ENCODE measurements around the gene CTXN3. TPM values are rescaled to one million over a fixed set of nuclear protein-coding genes. Genes with fewer than 3 reads are reported as not detected.

Gene CTXN3
- total RNA-seq, result not detected in 2 replicates

DNA sequence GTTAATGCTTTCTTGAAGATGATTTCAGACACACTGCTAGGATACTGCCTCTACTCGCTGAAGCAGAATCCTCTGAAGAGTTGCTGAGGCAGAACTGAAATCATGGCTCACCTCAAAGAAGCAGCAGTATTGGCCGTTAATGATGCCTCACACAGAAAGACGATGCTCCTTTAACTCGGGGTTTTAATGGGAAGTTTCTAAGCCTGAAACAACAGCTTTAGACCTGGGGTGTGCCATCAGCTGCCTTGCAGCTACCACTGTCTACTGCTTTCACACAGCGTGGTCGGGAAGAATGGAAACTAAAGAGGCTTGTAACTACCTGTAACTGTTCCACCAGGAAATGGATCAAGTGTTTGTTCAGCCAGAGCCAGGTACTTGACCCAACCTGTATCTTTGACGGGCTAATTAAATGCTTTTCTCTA is at the start of gene CTXN3:
Gene CTXN3 (plus strand): TSS at position 65 of the 422 bp plus-strand sequence. CDS start 8,440 bp downstream, outside the sequence.
- no peak for DNase-seq (ENCODE audit: low read depth in 2 of 2)

DNA sequence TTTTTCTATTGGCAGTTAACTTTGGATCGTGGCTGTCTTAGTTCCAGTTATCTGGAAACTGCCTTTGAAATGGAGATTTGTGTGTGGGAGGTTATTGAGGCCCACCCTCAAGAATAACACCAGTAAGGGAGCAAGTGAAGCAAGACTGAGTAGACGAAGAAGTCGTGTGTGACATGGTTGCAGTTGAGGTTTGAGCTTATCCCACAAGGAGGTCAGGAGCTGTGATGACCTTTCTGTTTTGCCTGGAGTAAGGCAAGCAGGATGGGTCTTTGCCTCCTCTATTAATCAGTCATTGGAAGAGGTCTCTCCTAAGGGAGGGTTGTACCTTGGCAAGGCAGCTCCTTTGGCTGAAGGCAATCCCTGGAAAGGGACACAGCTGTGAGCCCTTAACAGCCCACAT is 49.6 kb upstream of the CTXN3 start:
- DNase-seq (ENCODE audit: low read depth in 2 of 2), result no peak

DNA sequence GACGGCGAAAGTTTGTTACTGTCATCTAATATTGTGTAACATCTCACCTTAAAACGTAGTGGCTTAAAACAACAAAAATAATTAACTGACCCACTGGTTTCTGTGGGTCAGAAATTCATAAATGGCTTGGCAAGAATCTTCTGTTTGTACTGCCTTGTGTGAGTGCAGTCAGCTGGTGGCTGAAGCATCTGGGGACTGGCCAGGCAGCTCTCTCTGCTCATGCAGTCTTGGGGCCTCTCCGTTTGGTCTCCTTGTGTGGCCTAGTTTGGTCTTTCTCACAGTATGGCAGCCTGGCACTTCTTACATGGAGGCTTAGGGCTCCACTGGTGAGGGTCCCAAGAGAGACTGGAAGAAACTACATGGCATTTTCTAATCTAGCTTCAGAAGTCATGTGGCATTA is 49.0 kb upstream of the CTXN3 start:
- DNase-seq (ENCODE audit: low read depth in 2 of 2), result no peak

DNA sequence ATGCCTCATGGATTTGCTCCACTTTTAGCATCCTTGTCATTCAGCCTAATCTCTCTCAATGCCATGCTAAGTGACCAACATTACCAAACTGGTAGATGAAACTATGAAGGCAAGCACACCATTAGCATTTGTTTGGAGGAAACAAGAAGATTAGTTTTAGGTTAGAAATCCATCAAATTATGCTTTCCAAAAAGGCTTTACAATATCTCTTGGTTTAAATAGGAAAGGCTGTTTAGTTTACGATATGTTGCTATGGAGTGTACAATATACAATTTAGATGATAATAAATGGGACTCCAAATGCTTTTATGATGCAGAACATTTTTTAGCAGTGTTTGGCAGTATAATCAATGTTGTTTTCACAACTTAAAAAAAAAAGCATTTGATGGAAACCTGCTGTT is 47.8 kb upstream of the CTXN3 start:
- DNase-seq (ENCODE audit: low read depth in 2 of 2), result no peak

DNA sequence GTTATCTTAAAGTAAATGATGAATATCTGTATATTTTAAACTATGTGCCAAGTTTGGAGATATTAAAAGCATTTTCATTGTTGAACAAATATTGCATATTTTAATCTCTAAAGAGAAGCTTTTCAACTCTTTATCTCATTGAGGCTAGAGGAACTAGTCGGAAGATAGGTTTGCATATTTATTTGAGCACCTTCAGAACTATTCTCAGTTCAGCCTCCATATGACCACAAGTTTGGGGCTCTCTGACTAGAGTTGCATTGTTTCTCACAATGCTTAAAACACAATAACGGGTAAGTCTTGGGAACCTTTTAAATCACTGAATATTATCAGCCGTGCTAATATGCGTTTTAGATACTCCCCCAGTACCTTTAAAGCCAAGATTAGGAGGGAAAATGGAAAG is 47.3 kb upstream of the CTXN3 start:
- DNase-seq (ENCODE audit: low read depth in 2 of 2), result no peak

DNA sequence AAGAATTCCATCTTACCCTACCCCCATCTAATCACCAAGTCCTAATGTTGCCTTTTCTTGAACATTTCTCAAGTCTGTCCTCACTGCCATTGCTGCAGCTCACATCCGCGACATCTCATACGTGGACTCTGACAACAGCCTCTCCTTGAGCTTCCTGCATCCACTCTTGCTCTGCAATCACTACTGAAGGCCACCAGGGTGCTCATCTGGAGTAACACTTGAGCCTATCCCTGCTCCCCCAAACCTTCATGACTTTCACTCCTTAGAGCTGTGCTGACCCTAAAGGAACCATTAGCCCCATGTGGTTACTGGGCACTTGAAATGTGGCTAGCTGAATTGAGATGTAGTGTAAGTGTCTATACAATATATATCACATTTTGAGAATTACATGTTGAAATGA is 46.4 kb upstream of the CTXN3 start:
- DNase-seq (ENCODE audit: low read depth in 2 of 2), result no peak

DNA sequence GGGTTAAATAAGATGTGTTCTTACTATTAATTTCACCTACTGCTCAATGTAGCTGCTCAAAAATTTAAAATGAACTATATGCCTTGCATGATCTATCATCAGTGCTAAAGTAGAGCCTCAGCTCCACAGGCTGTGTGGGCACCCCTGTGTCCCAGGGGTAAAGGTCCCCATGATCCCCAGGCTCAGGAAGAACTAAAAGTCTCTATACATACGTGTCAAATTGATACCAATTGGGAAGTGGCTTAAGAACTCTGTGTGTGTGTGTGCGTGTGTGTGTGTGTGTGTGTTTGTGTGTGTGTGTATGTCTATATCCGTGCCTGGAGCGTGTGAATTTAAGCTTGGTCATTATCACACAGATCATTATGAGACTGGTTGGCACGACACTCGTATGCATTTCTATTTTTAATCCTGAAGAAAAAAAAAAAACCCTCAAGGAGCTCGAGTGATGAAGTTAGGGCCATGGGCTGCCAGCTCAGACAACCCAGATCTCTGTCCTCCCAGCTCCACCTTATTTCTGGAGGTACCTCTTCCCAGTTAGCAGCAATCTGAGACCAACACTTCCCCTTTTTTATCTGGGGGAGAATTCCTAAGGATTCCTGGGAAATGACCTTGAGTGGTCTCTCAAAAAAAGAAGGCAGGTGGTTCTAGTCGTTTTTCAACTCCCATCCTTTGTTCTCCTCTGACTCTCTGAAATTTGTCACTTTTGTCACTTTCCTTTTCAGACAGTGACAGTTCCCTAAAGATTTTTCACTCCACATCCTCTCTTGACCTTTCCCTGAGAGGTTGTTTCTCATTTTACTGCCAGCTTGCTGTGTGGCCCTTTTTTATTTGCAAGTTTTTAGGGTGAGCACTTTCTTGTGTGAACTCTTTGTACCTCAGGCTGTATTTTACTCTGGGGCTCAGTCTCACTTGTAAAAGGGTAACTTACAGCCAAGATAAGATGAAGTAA is 45.7 kb upstream of the CTXN3 start:
- DNase-seq (ENCODE audit: low read depth in 2 of 2), result no peak

DNA sequence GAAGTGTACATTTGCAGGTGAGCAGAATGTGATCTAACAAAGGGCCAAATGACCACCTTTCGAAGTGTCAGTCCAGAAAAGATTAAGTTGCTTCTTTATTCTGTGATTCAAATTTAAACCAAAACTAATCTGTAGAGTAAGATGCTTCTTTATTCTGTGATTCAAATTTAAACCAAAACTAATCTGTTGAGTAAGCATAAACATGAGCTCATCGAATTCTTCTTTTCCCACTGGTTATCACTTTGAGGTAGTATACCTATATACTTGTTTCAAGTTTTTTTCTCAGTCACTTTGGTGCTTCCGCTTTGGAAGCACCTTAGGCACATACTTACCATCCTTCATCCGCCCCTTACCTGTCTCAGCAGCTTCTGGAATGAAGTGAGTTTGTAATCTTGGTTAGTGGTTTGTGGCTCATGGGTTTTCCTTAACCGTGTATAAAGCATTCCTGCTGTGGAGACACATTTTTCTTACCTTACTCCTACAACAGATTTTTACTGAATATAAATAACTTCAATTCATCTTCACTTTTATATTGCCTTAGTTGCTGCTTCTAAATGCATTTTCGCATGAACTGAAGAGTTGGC is 40.7 kb upstream of the CTXN3 start:
- no peak for DNase-seq (ENCODE audit: low read depth in 2 of 2)

DNA sequence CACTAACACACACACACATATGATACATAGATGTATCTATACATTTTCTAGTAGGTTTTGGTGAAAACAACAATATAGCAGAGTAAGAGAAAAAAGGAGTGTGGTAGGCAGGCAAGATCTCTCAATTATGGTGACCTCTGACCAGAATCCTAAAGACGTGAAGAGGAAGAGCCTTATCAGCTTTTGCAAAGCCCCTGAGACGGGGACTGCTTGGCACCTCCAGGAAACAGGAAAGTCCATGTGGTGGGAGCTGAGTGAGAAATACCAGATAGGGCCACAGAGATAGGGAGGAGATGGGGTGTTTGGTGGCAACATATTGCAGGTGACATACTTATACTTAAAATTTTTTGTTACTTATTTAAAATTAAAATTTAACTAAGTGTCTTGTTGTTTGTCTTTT is 39.9 kb upstream of the CTXN3 start:
- no peak for DNase-seq (ENCODE audit: low read depth in 2 of 2)

DNA sequence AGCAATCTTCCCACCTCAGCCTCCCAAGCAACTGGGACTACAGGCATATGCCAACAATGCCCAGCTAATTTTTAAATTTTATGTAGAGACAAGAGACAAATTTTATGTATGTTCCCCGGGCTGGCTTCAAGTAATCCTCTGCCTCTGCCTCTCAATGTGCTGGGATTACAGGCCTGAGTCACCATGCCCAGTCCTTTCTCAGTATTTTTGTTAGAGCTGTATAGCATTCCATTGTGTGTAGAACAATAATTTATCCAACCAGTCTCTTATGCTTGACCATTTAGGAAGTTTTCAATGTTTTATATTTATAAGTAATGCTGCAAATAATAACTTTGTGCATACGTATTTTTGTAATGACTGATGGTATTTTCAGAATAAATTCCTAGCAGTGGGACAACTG is 38.9 kb upstream of the CTXN3 start:
- no peak for DNase-seq (ENCODE audit: low read depth in 2 of 2)

DNA sequence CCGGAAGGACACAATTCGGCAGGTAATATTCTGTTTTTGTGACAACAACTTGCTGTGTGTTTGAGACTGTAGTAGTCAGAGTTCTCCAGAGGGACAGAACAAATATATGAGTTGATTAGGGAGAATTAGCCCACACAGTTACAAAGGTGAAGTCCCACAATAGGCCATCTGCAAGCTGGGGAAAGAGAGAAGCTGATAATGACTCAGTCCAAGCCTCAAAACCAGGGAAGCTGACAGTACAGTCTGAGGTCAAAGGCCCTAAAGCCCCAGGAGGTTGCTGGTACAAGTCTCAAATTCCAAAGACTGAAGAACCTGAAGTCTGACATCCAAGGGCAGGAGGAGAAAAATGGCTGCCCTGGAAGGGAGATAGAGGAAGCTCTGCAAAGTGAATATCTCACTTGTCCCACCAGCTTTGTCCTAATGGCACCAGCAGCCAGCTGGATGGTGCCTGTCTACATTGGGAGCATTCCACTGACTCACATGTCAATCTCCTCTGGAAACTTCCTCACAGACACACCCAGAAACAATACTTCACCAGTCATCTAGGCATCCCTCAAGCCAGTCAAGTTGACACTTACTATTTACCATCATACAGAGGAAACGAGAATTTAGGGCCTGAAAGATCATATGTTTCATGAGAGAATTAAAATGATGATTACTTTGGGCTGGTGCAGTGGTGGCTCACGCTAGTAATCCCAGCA is 36.3 kb upstream of the CTXN3 start:
- DNase-seq (ENCODE audit: low read depth in 2 of 2), result no peak

DNA sequence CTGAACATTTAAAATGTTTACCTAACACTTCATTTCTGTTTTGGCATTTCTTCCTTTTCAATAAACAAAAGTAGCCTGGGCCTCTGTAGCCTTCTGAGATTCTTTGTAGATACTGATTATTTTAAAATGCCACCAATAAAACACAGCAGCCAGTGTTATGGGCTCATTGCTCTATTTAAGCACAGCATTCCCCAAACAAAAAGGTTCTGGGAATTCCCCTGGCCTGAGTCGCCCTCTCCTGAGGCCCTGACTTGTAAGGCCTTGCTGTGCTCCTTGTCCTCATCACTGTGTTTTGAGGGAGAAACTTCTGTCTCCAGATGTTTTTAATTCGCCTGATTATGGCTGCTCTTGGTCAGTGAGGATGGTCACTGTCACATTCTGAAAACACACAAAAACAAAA is 33.0 kb upstream of the CTXN3 start:
- no peak for DNase-seq (ENCODE audit: low read depth in 2 of 2)

DNA sequence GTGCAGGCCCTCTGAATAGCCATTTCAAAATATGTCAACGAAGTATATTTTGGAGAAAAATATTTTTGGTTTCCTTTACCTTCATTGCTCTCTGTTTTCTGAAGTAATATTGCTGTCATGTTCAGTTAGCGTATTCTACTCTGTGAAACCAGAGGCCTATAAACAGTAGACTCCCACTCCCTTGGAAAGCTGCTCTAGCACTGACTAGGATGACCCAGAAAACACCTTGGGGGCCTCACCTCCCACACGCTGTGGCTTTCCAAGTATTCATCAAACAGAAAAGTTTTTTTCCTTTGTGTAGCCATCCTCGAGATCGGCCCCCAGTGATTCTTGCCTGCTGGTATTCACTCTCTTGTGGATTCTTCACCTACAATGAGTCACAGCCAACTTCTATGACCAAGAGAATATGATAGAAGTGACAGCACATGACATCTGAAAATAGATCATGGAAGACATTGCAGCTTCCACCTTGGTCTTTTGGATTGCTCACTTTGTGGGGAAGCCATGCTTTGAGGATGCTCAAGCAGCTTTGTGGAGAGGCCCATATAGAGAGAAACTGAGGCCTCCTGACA is 28.9 kb upstream of the CTXN3 start:
- DNase-seq (ENCODE audit: low read depth in 2 of 2), result no peak

DNA sequence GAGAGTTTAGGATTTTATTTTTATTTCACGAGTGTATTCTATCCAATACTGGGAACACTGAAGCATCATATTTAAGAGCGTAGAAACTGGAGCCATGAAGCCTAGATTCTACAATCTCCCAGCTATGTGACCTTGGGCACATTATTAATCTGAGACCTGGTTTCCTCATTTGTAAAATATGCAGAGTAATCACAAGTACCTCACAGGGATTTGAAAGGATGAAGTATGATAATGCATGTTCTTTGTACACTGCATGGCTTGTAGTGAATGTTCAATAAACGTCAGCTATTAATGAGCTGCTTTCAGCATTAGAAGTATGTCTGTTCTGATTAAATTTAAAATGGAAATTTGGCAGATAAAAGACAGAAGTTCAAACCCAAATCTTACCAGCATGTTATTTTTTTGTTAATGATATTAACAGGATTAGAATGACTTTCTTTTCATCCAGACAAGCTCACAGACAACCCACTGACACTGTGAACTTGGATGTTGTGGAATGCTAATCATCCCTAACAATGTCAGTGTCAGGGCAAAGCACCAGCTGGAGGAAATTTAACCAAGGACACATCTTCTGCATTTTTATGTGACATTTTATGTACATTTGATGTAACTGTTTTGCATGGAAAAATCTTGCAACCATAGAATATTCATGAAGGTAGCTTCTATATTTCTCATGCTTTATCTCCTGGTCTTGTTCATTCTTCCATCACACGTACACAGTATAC is 27.1 kb upstream of the CTXN3 start:
- no peak for DNase-seq (ENCODE audit: low read depth in 2 of 2)

DNA sequence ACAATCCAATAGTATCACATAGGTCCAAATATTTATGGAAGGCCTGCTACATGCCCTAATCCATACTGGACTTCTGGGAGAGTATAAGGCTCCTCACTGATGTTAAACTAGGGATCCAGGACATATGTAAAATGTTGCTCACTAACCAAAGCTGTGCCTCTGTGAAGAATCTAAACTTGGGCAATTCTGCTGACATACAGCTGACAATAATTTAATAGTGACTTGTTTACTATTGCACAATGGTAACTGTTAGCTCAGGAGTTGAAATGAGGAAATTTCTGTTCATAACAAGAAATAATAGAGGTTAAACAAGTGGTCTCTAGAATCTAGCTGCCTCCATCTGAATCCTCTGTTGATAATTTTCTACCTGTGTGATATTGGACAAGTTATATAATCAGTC is 14.9 kb upstream of the CTXN3 start:
- DNase-seq (ENCODE audit: low read depth in 2 of 2), result no peak

DNA sequence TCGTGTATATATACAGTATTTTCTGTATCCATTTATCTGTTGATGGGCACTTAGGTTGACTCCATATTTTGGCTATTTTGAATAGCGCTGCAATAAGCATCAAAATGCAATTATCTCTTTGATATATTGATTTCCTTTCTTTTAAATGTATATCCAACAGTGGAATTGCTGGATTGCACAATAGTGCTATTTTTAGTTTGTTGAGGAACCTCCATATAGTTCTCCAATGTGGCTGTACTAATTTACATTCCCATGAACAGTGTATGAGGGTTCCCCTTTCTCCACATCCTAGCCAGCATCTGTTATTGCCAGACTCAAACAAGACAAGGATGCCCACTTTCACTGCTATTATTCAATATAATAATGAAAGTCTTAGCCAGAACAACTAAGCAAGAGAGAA is 9.1 kb upstream of the CTXN3 start:
- no peak for DNase-seq (ENCODE audit: low read depth in 2 of 2)

DNA sequence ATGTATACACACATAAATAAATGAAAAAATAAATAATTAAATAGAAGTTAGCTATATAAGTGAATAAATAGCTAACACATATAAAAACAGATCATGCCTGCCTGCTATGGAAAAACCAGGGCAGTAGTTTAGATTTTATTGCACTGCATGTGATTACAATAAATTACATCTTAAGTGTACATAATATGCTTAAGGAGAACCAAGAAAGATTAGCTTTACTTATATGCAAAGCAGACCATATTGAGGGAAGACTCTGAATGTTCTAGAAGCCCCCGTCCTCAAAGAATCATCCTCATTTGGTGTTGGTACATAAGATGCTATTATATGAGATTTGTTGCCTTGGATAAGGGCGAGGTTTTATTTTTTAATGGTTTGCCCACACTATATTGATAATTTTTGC is 5.9 kb upstream of the CTXN3 start:
- DNase-seq (ENCODE audit: low read depth in 2 of 2), result no peak

DNA sequence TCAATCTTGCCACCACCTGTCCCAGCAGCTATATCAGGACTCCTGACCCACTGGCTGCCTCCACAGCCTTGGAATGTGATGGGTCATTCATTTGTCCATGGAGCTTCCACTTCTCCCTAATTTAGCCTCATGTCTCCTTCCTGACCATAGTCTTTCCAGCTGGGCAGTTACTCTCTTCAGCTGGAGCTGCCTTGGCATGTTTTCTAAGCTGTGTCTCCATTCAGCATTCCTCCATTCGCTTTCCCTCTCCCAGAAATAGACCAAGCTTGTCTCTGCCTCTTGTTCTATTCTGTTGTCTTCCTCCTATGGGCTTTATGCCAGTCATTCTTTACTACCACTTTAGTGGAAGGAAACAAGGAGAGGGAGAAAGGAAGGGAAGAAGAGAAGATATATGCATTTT is 5.3 kb upstream of the CTXN3 start:
- DNase-seq (ENCODE audit: low read depth in 2 of 2), result no peak

DNA sequence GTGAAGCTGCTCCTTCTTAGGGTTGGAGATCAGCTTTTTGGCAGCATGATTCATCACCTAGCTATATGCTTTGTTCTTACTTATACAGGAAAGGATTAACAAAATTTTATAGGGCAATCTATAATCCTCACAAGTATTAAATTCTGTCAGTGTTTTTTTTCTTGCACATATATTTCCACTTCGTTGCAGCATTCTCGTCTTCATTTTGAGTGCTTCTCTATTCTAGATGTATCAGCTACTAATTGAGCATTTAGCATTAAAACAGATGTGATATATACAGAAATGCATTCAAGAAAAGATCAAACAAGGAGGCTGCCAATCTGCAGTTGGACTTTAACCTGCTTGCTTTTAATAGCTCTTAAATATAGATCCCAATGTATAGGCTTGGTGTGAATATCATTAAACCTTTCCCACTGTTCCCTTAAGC is 3.6 kb upstream of the CTXN3 start:
- no peak for DNase-seq (ENCODE audit: low read depth in 2 of 2)

DNA sequence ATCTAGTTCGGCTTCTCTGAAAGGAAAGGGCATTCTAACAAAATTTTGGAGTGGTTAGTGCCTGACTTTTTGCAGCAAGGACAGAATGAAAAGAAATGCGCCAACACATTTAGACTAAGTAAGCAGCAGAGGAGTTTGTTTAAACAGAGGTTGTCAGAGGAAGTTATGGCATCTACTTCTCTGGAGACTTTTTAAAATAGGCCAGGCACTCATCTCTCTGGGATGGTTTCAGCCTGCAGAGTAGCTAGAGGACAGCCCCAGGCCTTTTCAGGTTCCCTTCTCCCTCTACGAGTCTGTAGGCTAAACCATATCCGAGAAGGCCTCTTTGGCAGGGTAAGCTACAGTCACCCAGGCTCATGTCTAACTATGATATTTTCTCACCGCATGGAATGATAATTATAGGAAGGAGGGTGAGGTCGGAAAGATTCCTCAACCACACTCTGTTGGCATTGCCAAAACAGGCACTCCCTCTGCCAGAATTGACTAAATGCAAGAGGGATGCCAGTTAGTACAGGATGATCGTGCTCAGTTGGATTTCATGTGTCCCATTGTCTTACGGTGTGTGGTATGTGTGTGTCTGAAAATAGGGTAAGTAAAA is 1.4 kb upstream of the CTXN3 start:
- no peak for DNase-seq (ENCODE audit: low read depth in 2 of 2)

DNA sequence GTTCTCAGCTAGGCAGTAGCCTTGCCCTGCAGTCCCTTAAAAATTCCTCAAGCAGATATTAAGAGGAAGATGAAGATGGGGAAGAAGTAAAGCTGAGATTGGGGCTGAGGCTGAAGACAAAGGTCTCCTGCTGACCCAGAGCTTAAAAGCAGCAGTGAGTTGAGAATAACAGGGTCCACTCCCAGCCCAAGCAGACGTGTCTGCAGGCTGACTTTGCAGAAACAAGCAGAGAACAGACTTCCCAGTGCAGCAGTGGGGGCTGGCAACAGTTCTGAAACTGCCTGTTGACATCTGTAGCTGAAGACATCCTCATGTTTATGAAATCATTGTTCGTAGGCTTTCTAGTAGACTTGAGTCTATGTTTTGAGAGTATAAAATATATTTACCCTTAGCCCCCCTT is 1.1 kb downstream of the CTXN3 start:
- no peak for DNase-seq (ENCODE audit: low read depth in 2 of 2)
